GM19397 (cell line): Measurements from ENCODE around the gene WASF2.
"Not testable (repeated sequence)": the region's sequence is repeated elsewhere in the genome, so short reads cannot be mapped to it uniquely, and the experiment has no call there.

Source experiments
- ATAC-seq: cut with Tn5 transposase; IDR thresholded peaks from one replicate; pipeline ENCODE4 v1.9.1; 2021; ENCODE audit warnings: mild to moderate bottlenecking, moderate library complexity; ENCODE audit not compliant: unreplicated experiment

Gene WASF2

GRCh38 chr1:27496604-27497155 lies 6.7 kb upstream of the WASF2 start:
- ATAC-seq = no peak

GRCh38 chr1:27492796-27493195 lies 2.8 kb upstream of the WASF2 start:
- no peak for ATAC-seq

DNA sequence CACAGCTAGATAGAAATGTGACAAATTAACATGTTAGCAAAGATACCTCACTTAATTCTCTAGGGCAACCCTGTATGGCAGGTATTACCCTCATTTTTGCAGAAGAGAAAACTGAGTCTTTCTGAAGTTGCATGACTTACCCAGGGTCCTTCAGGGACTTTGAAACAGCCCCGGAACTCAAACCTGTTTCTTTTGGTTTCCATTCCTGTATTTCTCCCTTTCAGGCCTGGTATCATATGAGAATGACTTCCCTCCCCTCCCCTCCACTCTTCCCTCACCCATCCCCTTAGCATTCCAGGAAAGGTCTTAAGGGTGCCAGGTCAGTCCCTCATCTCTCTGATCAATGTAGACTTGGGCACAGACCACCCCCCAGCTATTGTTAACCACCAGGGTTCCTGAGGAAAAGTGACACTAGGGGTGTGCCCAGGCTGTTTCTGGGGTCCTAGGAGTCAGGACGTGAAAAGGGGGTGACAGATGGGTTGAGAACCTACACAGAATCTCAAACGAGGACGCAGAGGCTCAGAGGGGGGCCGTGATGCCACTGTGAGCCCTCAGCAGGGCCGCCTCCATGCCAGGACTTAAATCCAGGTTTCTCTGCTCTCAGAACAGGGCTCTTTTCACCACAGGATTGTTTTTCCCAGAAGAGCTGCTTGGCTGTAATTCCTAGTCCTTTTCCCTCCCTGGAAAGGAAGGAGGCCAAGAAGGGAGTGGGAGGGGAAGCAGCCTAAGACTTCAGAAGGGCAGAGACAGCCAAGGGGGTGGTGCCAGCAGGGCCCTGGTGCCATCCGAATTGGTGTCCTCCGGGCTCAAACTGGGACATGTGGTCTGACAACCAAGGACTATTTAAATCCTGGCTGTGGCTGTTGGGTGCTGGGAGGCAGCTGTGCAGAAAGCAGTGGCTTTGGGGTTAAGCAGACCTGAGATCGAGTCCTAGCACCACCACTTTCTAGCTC lies 2.1 kb upstream of the WASF2 start:
- no peak for ATAC-seq

DNA sequence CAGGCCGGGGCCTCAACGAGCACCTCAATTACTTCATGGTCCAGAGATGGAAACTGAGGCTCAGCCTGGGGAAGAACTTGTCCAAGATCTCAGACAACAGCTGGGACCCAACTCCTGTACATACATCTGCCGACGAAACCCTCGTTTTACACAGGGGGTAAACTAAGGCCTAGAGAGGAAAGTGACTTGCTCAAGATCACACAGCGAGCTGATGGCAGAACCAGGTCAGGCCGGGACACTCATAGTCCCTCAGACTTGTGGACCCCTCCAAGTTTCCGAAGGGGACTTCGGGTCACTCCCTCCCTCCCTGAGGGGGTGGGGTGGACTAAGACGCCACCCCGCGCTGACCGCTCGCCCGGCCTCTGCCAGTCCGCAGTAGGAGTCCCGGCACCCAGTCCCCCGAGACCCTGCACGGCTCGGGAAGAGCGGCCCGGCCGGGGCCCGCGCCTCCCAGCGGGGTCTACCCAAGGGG lies 430 bp downstream of the WASF2 start:
- ATAC-seq = peak; percentile 13

- no peak for ATAC-seq
Measured at GRCh38 chr1:27487966-27488884, 1.7 kb downstream of the WASF2 start.

DNA sequence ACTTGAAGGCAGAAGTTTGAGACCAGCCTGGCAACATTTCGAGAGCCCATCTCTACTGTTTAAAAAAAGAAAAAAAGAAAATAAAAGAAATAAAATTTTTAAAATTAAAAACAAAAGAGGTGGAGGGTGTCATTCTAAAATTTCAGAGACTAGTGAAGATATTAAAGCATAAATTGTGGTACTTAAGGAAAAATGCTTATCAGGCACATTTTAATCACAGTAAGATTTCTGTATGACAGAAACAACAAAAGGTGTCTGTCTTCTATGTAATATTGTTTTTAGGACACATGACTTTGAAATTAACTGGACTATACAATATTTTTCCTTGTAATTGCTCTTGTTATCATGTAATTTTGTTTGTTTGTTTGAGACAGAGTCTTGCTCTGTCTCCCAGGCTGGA lies 4.6 kb downstream of the WASF2 start:
- no peak for ATAC-seq

DNA sequence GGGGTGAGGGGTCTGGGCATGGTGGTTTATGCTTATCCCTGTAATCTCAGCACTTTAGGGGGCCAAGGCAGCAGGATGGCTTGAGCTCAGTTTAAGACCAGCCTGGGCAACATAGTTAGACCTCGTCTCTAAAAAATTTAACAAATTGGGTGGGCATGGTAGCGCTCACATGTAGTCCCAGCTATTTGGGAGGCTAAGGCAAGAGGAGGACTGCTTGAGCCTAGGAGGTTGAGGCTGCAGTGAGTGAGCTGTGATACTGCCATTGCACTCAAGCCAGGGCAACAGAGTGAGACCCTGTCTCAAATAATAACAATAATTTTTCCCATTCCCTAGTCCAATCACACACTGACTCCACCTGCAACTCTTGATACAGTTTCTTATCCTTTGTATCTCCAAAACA lies 6.3 kb downstream of the WASF2 start:
- no peak for ATAC-seq

DNA sequence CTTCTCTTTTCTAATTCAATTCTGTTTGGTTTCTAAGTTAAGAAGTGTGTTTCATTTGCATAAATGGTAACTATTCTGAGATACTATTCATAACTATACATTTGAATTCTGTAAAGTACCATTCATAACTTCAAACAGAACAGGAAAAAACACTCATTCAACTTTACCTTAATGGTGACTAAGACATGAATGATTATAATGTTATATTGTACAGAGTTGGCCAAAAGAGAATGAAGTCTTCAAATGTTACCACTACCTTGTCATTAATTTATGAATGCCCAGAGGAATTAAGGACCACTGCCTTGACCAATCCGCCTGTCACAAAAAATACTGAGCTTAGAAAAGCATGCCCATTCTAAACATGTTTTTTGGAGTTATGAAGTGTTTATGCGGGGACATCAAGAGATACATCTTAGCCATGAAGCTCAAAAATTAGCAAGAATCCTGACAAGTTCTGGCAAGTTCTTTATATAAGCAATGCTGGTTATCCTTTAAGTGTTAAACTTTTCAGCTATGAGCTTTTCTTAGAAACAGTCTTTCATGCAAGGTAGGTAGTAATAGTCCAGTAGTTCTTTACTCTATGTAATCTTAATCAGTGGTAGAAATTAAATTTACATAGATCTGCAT lies 7.9 kb downstream of the WASF2 start:
- ATAC-seq = no peak

DNA sequence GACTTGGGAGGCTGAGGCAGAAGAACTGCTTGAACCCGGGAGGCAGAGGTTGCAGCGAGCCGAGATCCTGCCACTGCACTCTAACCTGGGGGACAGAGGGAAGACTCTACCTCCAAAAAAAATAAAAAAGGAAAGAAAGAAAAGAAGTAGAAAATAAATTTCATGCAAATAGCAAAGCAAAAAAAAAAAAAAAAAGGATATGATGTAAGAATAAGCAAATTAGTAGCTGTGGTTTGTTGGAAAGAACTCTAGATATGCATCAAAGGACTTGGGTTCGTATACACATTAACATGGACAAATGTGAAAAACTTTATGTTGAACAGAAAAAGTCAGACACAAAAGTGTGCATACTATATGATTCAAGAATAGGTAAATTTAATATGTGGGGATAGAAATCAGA lies 11.9 kb downstream of the WASF2 start:
- ATAC-seq = no peak

GRCh38 chr1:27476237-27476636 lies 13.7 kb downstream of the WASF2 start:
- ATAC-seq = no peak

DNA sequence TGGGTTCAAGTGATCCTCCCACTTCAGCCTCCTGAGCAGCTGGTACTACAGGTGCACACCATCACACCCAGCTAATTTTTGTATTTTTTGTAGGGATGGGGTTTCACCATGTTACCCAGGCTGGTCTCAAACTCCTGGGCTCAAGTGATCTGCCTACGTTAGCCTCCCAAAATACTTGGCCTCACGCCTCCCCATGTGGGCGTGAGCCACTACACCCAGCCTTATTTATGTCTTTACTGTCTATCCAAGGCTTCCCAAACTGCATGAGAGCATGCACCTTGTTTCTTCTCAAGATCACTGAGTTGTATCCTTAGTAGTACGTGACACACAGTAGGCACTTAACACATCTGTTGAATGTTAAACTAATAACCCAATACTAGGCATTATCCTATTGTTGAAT lies 14.2 kb downstream of the WASF2 start:
- ATAC-seq = no peak

GRCh38 chr1:27473755-27474154 lies 16.2 kb downstream of the WASF2 start:
- ATAC-seq = no peak

- ATAC-seq = not testable (repeated sequence)
Measured at GRCh38 chr1:27472098-27472497, 17.9 kb downstream of the WASF2 start.

- no peak for ATAC-seq
Measured at GRCh38 chr1:27471477-27471876, 18.5 kb downstream of the WASF2 start.

- ATAC-seq = no peak
Measured at GRCh38 chr1:27469334-27469733, 20.6 kb downstream of the WASF2 start.

DNA sequence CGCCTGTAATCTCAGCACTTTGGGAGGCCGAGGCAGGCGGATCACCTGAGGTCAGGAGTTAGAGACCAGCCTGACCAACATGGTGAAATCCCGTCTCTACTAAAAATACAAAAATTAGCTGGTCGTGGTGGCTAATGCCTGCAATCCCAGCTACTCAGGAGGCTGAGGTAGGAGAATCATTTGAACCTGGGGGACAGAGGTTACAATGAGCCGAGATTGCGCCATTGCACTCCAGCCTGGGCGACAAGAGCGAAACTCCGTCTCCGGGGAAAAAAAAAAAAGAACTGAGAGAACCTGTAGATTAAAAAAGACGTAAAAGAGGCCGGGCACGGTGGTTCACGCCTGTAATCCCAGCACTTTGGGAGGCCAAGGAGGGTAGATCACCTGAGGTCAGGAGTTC lies 21.6 kb downstream of the WASF2 start:
- not testable (repeated sequence) for ATAC-seq

DNA sequence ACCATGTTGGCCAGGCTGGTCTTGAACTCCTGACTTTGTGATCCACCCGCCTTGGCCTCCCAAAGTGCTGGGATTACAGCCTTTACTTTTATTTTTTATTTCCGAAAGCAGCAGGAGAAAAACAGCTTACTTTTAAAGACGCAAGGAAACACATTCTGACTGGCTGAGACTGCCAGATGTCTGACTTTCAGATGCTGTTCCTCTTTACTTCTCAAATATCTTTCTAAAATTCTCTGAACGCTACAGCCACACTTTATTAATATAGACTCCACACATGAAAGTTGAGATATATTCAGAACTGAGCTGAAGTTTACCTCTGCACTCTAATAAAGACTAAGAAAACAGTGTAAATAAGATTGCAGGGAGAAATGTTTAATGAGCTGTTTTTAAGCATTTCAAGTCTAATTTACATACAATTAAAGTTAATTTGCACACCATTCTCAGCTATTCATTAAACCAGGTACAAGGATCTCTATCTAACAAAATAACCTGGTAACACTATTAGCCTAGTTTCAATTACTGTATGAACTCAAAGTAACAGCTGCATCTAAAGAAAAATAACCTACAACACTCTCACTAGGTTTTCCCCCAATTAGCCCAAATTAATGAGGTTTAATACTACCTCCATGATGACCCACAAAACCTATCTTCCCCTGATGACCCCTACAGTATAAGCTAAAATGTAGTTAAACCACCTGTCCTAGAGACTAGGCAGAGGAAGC lies 24.9 kb downstream of the WASF2 start:
- ATAC-seq = no peak

DNA sequence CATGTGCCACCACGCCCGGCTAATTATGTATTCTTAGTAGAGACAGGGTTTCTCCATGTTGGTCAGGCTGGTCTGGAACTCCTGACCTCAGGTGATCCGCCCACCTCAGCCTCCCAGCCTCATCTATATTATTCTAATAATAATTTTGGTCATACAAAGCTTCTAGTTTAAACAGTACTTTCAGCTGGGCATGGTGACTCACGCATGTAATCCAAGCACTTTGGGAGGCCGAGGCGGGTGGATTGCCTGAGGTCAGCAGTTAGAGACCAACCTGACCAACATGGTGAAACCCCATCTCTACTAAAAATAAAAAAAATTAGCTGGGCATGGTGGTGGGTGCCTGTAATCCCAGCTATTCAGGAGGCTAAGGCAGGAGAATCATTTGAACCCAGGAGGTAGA lies 26.1 kb downstream of the WASF2 start:
- not testable (repeated sequence) for ATAC-seq

DNA sequence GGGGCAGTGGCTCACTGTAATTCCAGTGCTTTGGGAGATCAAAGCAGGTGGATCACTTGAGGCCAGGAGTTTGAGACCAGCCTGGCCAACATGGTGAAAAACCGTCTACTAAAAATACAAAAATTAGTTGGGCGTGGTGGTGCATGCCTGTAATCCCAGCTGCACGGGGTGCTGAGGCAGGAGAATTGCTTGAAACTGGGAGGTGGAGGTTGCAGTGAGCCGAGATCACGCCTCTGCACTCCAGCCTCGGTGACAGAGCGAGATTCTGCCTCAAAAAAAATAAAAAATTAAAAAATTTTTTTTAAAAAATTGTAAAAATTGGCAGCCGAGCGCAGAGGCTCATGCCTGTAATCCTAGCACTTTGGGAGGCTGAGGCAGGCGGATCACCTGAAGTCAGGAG lies 31.4 kb downstream of the WASF2 start:
- ATAC-seq = not testable (repeated sequence)

DNA sequence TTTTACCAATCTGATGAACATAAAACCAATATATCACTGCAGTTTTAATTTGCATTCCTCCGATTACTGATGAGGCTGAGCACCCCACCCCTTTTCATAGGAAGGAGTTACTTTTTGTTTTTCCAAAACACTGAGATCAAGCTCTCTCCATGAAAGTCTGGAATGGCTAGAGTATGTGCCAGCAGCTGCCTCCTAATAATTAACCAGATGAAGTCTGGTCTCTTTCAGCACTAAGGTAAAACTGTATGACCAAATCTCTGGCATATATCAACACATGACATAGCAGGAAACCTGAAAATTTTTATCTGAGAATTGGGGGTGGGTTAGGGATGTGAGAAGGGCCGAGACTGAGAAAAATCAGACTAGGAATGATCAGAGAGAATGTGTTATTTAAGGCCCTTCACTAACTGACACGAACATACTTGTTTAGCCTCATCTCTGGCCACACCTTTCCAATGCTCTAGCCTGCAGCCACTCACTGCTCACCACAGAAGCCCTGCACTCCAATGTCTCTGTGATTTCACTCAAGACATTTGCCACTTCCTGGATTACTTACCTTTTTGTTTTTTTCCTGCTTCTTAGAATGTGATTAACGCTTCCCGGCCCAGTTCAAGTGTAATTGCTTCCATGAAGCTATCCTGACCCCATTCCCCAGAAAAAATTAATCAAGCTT lies 34.7 kb downstream of the WASF2 start:
- ATAC-seq = no peak
